HepG2 (cell line): ENCODE results near the gene TFDP1. TPM values are rescaled to one million over a fixed set of nuclear protein-coding genes. Genes with fewer than 3 reads are reported as not detected.

Source experiments
- ATAC-seq: fragments of 200-7000 bp; cut with Tn5 transposase; 3 replicates; pipeline ENCODE4 v1.9.1; 2020; ENCODE audit warnings: mild to moderate bottlenecking, moderate library complexity
- BruUV-seq: library from RNA; stranded (reverse); fragments of 400-500 nt; replicated peaks from 2 replicates; lab custom pipeline; 2021; lab: Mats Ljungman, UMichigan
- CTCF ChIA-PET: fragments of 300-600 bp; formaldehyde crosslinking; extraction: SDS; loops from one replicate; lab custom pipeline; 2021; ENCODE audit warnings: low total read pairs, inconsistent platforms, low intra/inter-chr PET ratio; lab: Yijun Ruan, JAX
- POLR2A ChIA-PET: fragments of 350-600 bp; sonication (Branson Sonifier 250); formaldehyde crosslinking; loops from one replicate; lab custom pipeline; 2020; ENCODE audit warnings: antibody characterized with exemption, inconsistent platforms; lab: Yijun Ruan, JAX
- DNase-seq: peaks from one replicate; pipeline ENCODE4 v3.0.0-alpha.2; 2015; ENCODE audit warnings: low spot score
- FAIRE-seq: peaks from 3 replicates; lab custom pipeline; 2011; peaks lifted over from hg19 to GRCh38; lab: Jason Lieb, UNC
- H2AFZ ChIP-seq: one replicate; pipeline ENCODE4 v1.6.1; 2011; ENCODE audit warnings: low read length, inconsistent platforms
- H3K27ac ChIP-seq: fragments of 300-600 bp; 3 replicates; pipeline ENCODE4 v1.8.0; 2011; ENCODE audit warnings: mixed run types, mild to moderate bottlenecking, mixed read lengths, low read length, inconsistent platforms; ENCODE audit not compliant: insufficient read depth; ENCODE audit errors: extremely low read length
- H3K27me3 ChIP-seq, 2 experiments: fragments of 200-600 bp in 1 of 2; 2 replicates in 1 of 2; 3 replicates in 1 of 2; pipeline versions ENCODE4 v1.6.0 to v1.8.0; 2011; ENCODE audit warnings: low read length in 2 of 2, mild to moderate bottlenecking in 2 of 2, moderate library complexity in 2 of 2, inconsistent platforms in 1 of 2; ENCODE audit not compliant: insufficient read depth in 2 of 2, control insufficient read depth in 1 of 2
- H3K36me3 ChIP-seq, 2 experiments: fragments of 200-600 bp in 1 of 2; replicated peaks in 1 of 2; 2 replicates in 1 of 2; 3 replicates in 1 of 2; pipeline versions ENCODE4 v1.5.1 to v1.8.0; 2011; ENCODE audit warnings: low read length in 2 of 2, inconsistent platforms in 1 of 2; ENCODE audit not compliant: insufficient read depth in 2 of 2, control insufficient read depth in 1 of 2
- H3K4me1 ChIP-seq: 2 replicates; pipeline ENCODE4 v1.5.1; 2012; ENCODE audit warnings: low read length, inconsistent platforms; ENCODE audit not compliant: insufficient read depth
- H3K4me2 ChIP-seq: 2 replicates; pipeline ENCODE4 v1.6.0; 2011; ENCODE audit warnings: low read depth, low read length, inconsistent platforms
- H3K4me3 ChIP-seq, 3 experiments: fragments of 200-600 bp in 1 of 3; sonication (generic), shearing (Covaris generic) in 1 of 3; replicated peaks in 1 of 3; 2 replicates each; pipeline ENCODE4 v1.5.1; 2011 to 2016; ENCODE audit warnings: low read length in 3 of 3, inconsistent platforms in 2 of 3, low read depth in 2 of 3, mild to moderate bottlenecking in 2 of 3, control low read depth in 1 of 3, mixed read lengths in 1 of 3; ENCODE audit not compliant: insufficient read depth in 1 of 3
- H3K79me2 ChIP-seq: one replicate; pipeline ENCODE4 v1.6.1; 2011; ENCODE audit warnings: low read length, inconsistent platforms; ENCODE audit not compliant: insufficient read depth
- H3K9ac ChIP-seq: 2 replicates; pipeline ENCODE4 v1.6.0; 2011; ENCODE audit warnings: mild to moderate bottlenecking, low read depth, low read length, inconsistent platforms; ENCODE audit not compliant: insufficient read depth
- H3K9me3 ChIP-seq: 2 replicates; pipeline ENCODE4 v1.5.1; 2012; ENCODE audit warnings: mild to moderate bottlenecking, low read length
- H4K20me1 ChIP-seq: 2 replicates; pipeline ENCODE4 v1.6.0; 2011; ENCODE audit warnings: inconsistent platforms, mild to moderate bottlenecking, low read length, moderate library complexity; ENCODE audit not compliant: insufficient read depth
- ARHGAP35 ChIP-seq: sonication (generic); formaldehyde crosslinking; IDR thresholded peaks from 2 replicates; pipeline ENCODE4 v1.9.0; 2022; ENCODE audit warnings: mild to moderate bottlenecking, inconsistent platforms, moderate library complexity, missing genetic modification reagents, borderline replicate concordance
- CREB1 ChIP-seq, 2 experiments: fragments of 450-650 bp in 1 of 2; IDR thresholded peaks; 2 replicates each; pipeline ENCODE4 v1.6.1; 2016 to 2017; ENCODE audit warnings: control low read depth in 1 of 2, mild to moderate bottlenecking in 1 of 2, missing compliant biosample characterization in 1 of 2, missing genetic modification characterization in 1 of 2
- E2F1 ChIP-seq: sonication (generic); formaldehyde crosslinking; IDR thresholded peaks from 2 replicates; pipeline ENCODE4 v1.5.0; 2020; ENCODE audit warnings: missing genetic modification reagents
- ELF4 ChIP-seq: sonication (generic); formaldehyde crosslinking; IDR thresholded peaks from 2 replicates; pipeline ENCODE4 v1.5.0; 2020; ENCODE audit warnings: missing genetic modification reagents, mild to moderate bottlenecking, moderate library complexity, borderline replicate concordance
- KDM5A ChIP-seq: fragments of 200-600 bp; sonication (generic); IDR thresholded peaks from 2 replicates; pipeline ENCODE4 v1.7.0; 2018; ENCODE audit warnings: antibody characterized with exemption, mild to moderate bottlenecking, low read length, borderline replicate concordance
- PRPF4 ChIP-seq: fragments of 200-400 bp; formaldehyde crosslinking; IDR thresholded peaks from 2 replicates; pipeline ENCODE4 v1.6.1; 2016; ENCODE audit warnings: low read length, low read depth; ENCODE audit not compliant: poor library complexity, severe bottlenecking
- RBM39 ChIP-seq: fragments of 200-400 bp; formaldehyde crosslinking; IDR thresholded peaks from one replicate; pipeline ENCODE4 v1.6.1; 2018; ENCODE audit warnings: antibody characterized with exemption, mild to moderate bottlenecking, low read depth, low read length; ENCODE audit not compliant: poor library complexity, severe bottlenecking
- SALL1 ChIP-seq: sonication (generic); formaldehyde crosslinking; IDR thresholded peaks from 2 replicates; pipeline ENCODE4 v1.8.0; 2022; ENCODE audit warnings: mild to moderate bottlenecking, missing genetic modification reagents
- SP140L ChIP-seq: sonication (generic); formaldehyde crosslinking; IDR thresholded peaks from 2 replicates; pipeline ENCODE4 v1.4.0; 2020; ENCODE audit warnings: missing genetic modification reagents, borderline replicate concordance
- TCF12 ChIP-seq, 2 experiments: fragments of 450-650 bp in 1 of 2; sonication (generic) in 1 of 2; formaldehyde crosslinking in 1 of 2; IDR thresholded peaks; 2 replicates each; pipeline versions ENCODE4 v1.6.1 to v1.8.0; 2017 to 2022; ENCODE audit warnings: antibody characterized with exemption in 1 of 2, mild to moderate bottlenecking in 1 of 2, missing genetic modification reagents in 1 of 2, moderate library complexity in 1 of 2
- THAP7 ChIP-seq: sonication (generic); formaldehyde crosslinking; IDR thresholded peaks from 2 replicates; pipeline ENCODE4 v1.8.1; 2023; ENCODE audit warnings: mild to moderate bottlenecking, missing genetic modification reagents
- THYN1 ChIP-seq: sonication (generic); formaldehyde crosslinking; IDR thresholded peaks from 2 replicates; pipeline ENCODE4 v1.8.1; 2023; ENCODE audit warnings: low read depth, mild to moderate bottlenecking, moderate library complexity, missing genetic modification reagents, borderline replicate concordance
- ZC3H4 ChIP-seq: sonication (generic); formaldehyde crosslinking; IDR thresholded peaks from 2 replicates; pipeline ENCODE4 v1.4.0; 2020; ENCODE audit warnings: missing genetic modification reagents, borderline replicate concordance
- ZKSCAN1 ChIP-seq: fragments of 150-350 bp; IDR thresholded peaks from 2 replicates; pipeline ENCODE4 v1.6.1; 2014; ENCODE audit warnings: low read length
- ZNF782 ChIP-seq: sonication (generic); formaldehyde crosslinking; IDR thresholded peaks from 2 replicates; pipeline ENCODE4 v1.4.0; 2020; ENCODE audit warnings: missing genetic modification reagents, mild to moderate bottlenecking, borderline replicate concordance
- WGBS: methylation state at CpG from one replicate; pipeline ENCODE4 v1.1.6; 2017; ENCODE audit warnings: low lambda C conversion rate; 5-methylcytosine and 5-hydroxymethylcytosine counted together
- in situ Hi-C: cut with HindIII; loops from 2 replicates; pipeline ENCODE4 v1.10.0; 2017; ENCODE audit warnings: low pct_unique_long_range_greater_than_20kb; ENCODE audit not compliant: extremely low pct_ligation_motif_present
- intact Hi-C: fragments of 100-400 bp; cut with micrococcal nuclease; formaldehyde crosslinking; loops from one replicate; pipeline ENCODE4 v1.10.0; 2022; ENCODE audit not compliant: unreplicated experiment
- polyA plus RNA-seq, 8 experiments: library from polyadenylated mRNA; depleted of rRNA in 3 of 8; stranded (reverse) in 7 of 8; unstranded in 1 of 8; fragments of >200 nt; fragmentation: Illumina TruSeq in 4 of 8; extraction: Trizol in 4 of 8; gene quantifications; 2 replicates each; pipeline versions ENCODE4 v1.2.1 to v1.2.3, GENCODE V29; 2011 to 2016; ENCODE audit warnings: low read depth in 4 of 8, missing spikeins in 1 of 8, mixed read lengths in 1 of 8; ENCODE audit not compliant: insufficient read depth in 1 of 8
- total RNA-seq, 5 experiments: library from RNA; depleted of rRNA; stranded (reverse); fragments of >200 nt; fragmentation: Illumina TruSeq; extraction: Trizol; gene quantifications; 2 replicates each; pipeline ENCODE4 v1.2.3, GENCODE V29; 2016; ENCODE audit warnings: low read depth in 1 of 5

Gene TFDP1
- total and polyA plus RNA-seq, 2 of the 13 experiments (the other 11 are each of a cell fraction or from before 2014, with no cell fraction given): 38.0 to 84.2 TPM

GRCh38 chr13:113598481-113598880, 13.9 kb downstream of the TFDP1 start:
- Histone ChIP-seq H3K4me1 (no peaks in the 10 kb centered on the region), H3K27me3 (no peaks in the 10 kb centered on the region), H3K27ac (no peak overlapping the region), H3K79me2 (peaks cover 71% of the 10 kb centered on the region), H3K36me3 (peaks cover 11 to 50% of the 10 kb centered on the region in 2 experiments; a peak in 4 of 5 replicates), H3K4me3 (no peak overlapping the region), H3K9me3 (no peaks in the 10 kb centered on the region), H3K9ac (no peak overlapping the region), H3K4me2 (no peak overlapping the region), H2AFZ (no peak overlapping the region), H4K20me1 (0 out of 2 replicates have a peak, but pooled peaks cover 10% of the 10 kb centered on the region)
- no TSS peak for BruUV-seq
- intact Hi-C loops (no loop called here), in situ Hi-C loops (no loop called here)
- DNase-seq (no peak), ATAC-seq (no peak), FAIRE-seq (no peak)
- ChIA-PET POLR2A (no interaction called here), CTCF (no interaction called here)
- no peak for TF ChIP-seq THYN1 (CRISPR knock-in tag)
- TF ChIP-seq PRPF4: no peak
- no peak for TF ChIP-seq E2F1 (CRISPR knock-in tag)
- TF ChIP-seq ZNF782: no peak
- TF ChIP-seq KDM5A: no peak
- no peak for TF ChIP-seq TCF12 (IDR thresholded peaks at IDR 0.05)
- TF ChIP-seq TCF12 (CRISPR knock-in tag; IDR thresholded peaks at IDR 0.05): no peak
- no peak for TF ChIP-seq SP140L
- TF ChIP-seq ELF4 (CRISPR knock-in tag): no peak
- no peak for TF ChIP-seq SALL1
- TF ChIP-seq ZC3H4 (CRISPR knock-in tag): no peak
- TF ChIP-seq ARHGAP35 (CRISPR knock-in tag): no peak
- TF ChIP-seq RBM39: no peak
- TF ChIP-seq THAP7 (CRISPR knock-in tag): no peak
- TF ChIP-seq CREB1 (IDR thresholded peaks at IDR 0.05): no peak
- no peak for TF ChIP-seq CREB1 (CRISPR knock-in tag; IDR thresholded peaks at IDR 0.05)
- no peak for TF ChIP-seq ZKSCAN1
- WGBS: 97% methylated on average over 13 of the region's 13 CpGs
